Measurements from ENCODE around the gene CDK5RAP2. TPM values are rescaled to one million over a fixed set of nuclear protein-coding genes. Genes with fewer than 3 reads are reported as not detected.
"Not testable (repeated sequence)": the region's sequence is repeated elsewhere in the genome, so short reads cannot be mapped to it uniquely, and the experiment has no call there.

The CDK5RAP2 gene
- total RNA-seq, 1 donor from 2014 or later = 50.8 TPM

GRCh38 chr9:120557205-120557604, 22.8 kb downstream of the CDK5RAP2 start:
- Mint-ChIP-seq H3K27me3 (ENCODE audit: unreplicated experiment) (peaks cover 2% of the 10 kb centered on the region), H3K27ac (ENCODE audit: unreplicated experiment) (no peak overlapping the region), H3K4me3 (ENCODE audit: unreplicated experiment) (no peak overlapping the region), H3K36me3 (ENCODE audit: low read depth, unreplicated experiment) (peaks cover 11% of the 10 kb centered on the region), H3K9me3 (ENCODE audit: unreplicated experiment) (no peaks in the 10 kb centered on the region), H3K4me1 (ENCODE audit: unreplicated experiment) (no peaks in the 10 kb centered on the region)
- TF ChIP-seq CTCF (IDR thresholded peaks at IDR 0.05; ENCODE audit: unreplicated experiment) = no peak
- DNase-seq (ENCODE audit: low spot score) = no peak

- no peak overlapping the region for H3K27ac Mint-ChIP-seq (ENCODE audit: unreplicated experiment)
- H3K4me1 Mint-ChIP-seq (ENCODE audit: unreplicated experiment) = no peaks in the 10 kb centered on the region
- DNase-seq (ENCODE audit: low spot score) = no peak
- H3K9me3 Mint-ChIP-seq (ENCODE audit: unreplicated experiment) = no peaks in the 10 kb centered on the region
- TF ChIP-seq CTCF (IDR thresholded peaks at IDR 0.05; ENCODE audit: unreplicated experiment) = no peak
- H3K36me3 Mint-ChIP-seq (ENCODE audit: low read depth, unreplicated experiment) = peaks cover 11% of the 10 kb centered on the region
- peaks cover 2% of the 10 kb centered on the region for H3K27me3 Mint-ChIP-seq (ENCODE audit: unreplicated experiment)
- no peak overlapping the region for H3K4me3 Mint-ChIP-seq (ENCODE audit: unreplicated experiment)
These were observed 23.2 kb downstream of the CDK5RAP2 start for GRCh38 chr9:120556775-120557174.

- H3K4me3 Mint-ChIP-seq (ENCODE audit: unreplicated experiment) = no peak overlapping the region
These were observed 24.1 kb downstream of the CDK5RAP2 start for GRCh38 chr9:120555839-120556238.

GRCh38 chr9:120552210-120552704, 27.7 kb downstream of the CDK5RAP2 start:
- H3K4me1 Mint-ChIP-seq (ENCODE audit: unreplicated experiment); H3K36me3 Mint-ChIP-seq (ENCODE audit: low read depth, unreplicated experiment); DNase-seq (ENCODE audit: low spot score); H3K4me3 Mint-ChIP-seq (ENCODE audit: unreplicated experiment); H3K27ac Mint-ChIP-seq (ENCODE audit: unreplicated experiment); H3K27me3 Mint-ChIP-seq (ENCODE audit: unreplicated experiment); H3K9me3 Mint-ChIP-seq (ENCODE audit: unreplicated experiment): not testable (repeated sequence)

More at GRCh38 chr9:120555839-120556238, 24.1 kb downstream of the CDK5RAP2 start:
- TF ChIP-seq CTCF (IDR thresholded peaks at IDR 0.05; ENCODE audit: unreplicated experiment) = no peak
- no peak for DNase-seq (ENCODE audit: low spot score)
- H3K27ac Mint-ChIP-seq (ENCODE audit: unreplicated experiment) = no peak overlapping the region
- H3K9me3 Mint-ChIP-seq (ENCODE audit: unreplicated experiment) = no peaks in the 10 kb centered on the region
- H3K27me3 Mint-ChIP-seq (ENCODE audit: unreplicated experiment) = peaks cover 2% of the 10 kb centered on the region
- H3K4me1 Mint-ChIP-seq (ENCODE audit: unreplicated experiment) = no peaks in the 10 kb centered on the region
- peaks cover 11% of the 10 kb centered on the region for H3K36me3 Mint-ChIP-seq (ENCODE audit: low read depth, unreplicated experiment)

GRCh38 chr9:120545701-120546550, 34.0 kb downstream of the CDK5RAP2 start:
- Mint-ChIP-seq H3K27me3 (ENCODE audit: unreplicated experiment) (no peaks in the 10 kb centered on the region), H3K9me3 (ENCODE audit: unreplicated experiment) (no peaks in the 10 kb centered on the region), H3K36me3 (ENCODE audit: low read depth, unreplicated experiment) (peaks cover 27% of the 10 kb centered on the region), H3K4me3 (ENCODE audit: unreplicated experiment) (no peak overlapping the region), H3K27ac (ENCODE audit: unreplicated experiment) (no peak overlapping the region), H3K4me1 (ENCODE audit: unreplicated experiment) (peaks cover 18% of the 10 kb centered on the region)
- no peak for TF ChIP-seq CTCF (IDR thresholded peaks at IDR 0.05; ENCODE audit: unreplicated experiment)
- DNase-seq (ENCODE audit: low spot score) = no peak
